GM18870 (cell line): ENCODE results near the gene RGS3.
"Not testable (repeated sequence)": the region's sequence is repeated elsewhere in the genome, so short reads cannot be mapped to it uniquely, and the experiment has no call there.

Experiments used
- ATAC-seq: cut with Tn5 transposase; IDR thresholded peaks from one replicate; pipeline ENCODE4 v1.9.1; 2021; ENCODE audit warnings: moderate library complexity; ENCODE audit not compliant: unreplicated experiment

The RGS3 gene

DNA sequence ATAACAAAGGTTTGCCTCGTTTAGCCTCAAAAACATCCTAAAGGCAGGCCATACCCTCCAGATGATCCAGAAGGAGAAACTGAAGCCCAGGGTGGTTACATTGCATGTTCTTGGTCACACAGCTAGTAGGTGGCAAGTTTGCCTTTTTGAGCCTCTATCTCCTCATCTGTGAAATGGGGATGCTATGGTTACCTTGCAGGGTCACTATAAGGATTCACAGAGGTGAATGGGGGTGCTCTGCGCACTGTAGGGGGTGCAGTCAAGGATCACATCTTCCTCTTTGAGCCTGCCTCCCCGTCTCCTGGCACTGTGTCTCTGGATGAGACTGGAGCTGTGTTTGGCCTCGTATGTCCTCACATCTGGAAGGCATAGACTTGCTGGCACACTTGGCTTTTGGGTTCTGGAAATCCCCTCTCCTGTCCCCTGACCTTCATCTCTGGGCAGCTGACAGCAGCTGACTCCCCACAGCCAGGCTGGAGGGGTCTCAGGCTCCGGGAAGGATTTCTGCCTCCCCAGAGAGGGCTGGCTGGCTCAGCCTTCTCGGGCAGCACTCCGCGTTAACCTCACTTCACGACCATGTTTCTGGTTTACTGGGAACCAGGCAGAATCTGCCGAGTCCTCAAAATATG is 167.7 kb downstream of the RGS3 start:
- no peak for ATAC-seq

DNA sequence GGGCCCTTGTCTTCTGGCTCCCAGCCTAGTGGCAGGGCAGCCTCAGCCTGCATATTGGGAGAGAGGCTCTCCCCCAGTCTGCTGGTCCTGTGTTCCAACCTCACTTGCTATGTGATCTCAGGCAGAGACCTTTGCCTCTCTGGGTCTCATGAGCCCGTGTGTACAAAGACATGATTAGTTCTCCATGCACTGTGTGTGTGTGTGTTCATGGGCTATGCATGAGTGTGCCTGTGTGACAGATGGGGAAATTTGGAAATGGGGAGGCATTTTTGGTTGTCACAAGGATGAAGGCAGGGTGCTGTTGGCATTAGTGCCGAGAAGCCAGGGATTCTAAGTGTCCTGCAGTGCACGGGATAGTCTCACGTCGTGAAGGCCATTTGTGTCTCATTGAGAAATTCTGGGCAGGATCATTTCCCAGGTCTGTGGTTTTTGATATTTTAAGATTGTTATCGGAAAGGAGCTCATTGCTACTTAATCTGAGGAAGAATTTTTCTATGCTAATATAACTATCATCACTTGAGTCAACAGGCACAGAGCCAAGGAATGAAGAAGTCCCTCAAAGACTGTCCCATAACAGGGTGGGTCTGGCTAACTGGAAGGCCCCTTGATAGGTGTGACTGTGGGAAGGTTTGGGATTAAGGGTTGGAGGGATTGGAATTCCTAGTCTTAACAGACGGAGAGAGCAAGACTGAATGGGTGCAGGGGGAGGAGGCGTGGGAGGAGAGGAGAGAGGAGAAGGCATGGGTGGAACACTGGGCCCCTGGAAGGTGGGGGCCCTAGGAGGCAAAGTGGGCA is 168.5 kb downstream of the RGS3 start:
- ATAC-seq: no peak

DNA sequence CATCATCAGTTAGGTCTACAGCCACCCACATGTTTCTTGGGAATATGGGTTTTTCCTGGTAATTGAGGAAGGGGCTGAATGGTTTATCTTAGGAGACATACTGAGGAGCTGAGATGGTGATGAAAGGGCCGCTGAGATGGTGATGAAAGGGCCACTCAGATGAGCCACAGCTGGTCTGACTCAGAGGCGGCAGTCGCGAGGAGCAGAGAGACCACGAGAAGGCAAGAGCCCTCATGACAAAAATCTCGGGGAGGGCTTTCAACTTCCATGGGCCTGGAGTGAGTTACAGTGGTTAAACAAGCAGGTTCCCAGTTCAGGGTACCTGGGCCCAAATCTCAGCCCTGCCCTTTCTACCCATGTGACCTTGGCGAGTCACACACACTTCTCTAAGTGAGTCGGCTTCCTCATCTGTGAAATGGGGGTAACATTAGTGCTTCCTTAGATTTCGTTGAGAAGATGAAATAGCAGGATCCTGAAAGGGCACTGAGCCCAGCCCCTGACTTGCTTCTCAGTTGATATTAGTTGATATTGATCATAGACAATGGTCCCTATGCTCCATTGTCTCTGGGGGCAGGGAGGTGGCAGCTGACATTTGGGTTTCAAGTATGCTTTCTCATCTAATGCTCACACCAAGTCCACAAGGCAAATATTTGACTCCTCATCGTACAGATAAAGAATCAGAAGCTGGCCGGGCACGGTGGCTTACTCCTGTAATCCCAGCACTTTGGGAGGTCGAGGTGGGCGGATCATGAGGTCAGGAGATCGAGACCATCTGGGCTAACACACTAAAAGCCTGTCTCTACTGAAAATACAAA is 169.5 kb downstream of the RGS3 start:
- ATAC-seq: no peak

DNA sequence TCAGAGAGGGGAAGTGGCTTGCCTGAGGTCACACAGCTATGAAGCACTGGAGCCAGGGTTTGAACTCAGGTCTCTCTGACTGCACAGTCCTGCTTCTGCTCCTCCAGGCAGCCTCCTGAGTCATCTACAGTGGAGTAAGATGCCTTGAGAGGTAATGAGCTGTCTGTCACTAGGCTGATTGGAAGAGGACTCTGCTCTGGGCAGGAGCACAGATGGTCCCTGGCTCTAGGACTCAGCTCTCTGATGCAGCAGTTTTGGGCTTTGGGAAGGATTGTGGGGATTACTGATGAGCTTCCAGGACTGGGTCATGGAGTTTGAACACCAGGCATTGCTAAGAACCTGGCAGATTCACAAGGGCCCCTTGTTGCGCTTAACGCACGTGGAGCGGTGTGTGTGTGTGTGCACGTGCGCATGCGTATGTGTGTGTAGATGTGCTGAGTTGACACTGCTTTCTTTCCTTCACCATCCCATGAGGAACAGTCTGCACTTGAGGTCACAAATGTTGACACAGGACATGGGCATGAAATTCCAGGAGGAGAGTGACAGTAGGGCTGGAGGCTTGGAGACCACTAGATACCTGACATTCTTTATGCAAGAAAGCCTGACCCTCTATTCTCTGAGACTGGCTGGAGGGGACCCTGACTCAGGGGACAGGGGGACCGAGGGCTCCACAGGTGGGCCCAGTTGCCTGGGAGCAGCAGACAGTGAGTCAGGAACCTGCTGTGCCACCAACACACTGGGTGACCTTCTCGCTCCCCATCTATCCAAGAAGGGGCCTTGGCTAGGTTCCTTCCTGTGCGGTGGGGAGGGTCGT is 170.5 kb downstream of the RGS3 start:
- ATAC-seq: no peak

DNA sequence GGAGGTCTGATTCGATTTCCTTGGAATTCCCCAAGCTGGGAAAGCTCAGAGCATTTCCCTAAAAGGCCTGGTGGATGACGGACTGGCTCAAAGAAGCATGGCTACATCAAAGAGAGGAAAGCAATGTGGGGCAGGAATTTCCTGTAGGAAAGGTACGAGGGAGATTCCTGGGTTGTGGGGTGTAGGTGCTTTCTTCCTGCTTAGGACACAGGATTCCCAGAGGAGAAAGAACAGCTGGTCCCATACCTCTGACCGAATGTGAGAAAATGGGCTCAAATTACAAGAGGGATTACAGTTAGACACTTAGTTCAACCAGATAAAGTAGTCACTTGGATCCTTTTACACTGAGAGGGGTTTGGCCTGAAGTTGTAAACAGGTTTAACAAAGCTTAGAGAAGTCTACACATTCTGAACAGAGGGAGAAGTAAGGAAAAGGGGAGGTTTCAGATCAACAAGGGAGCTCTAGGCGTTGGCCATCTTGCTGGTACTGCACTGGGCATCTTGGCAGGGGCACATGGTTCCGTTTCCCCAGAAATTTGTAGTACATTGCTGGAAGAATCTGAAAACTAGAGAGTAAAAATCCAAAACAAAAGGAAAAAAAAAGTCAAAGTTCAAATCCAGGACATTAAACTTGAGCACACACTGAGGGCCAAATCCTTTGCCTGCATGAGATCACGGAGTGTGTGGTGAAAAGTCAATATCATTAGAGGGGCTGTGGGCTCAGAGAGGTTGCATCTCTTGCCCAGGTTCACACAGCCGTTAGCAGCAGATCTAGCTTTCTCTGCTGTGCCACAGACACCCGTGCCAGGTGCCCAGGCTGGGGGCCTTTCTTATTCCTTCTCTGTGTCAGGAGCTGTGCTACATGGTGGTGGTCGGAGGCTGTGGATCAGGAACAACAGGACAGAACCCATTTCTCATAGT is 171.3 kb downstream of the RGS3 start:
- ATAC-seq: no peak

DNA sequence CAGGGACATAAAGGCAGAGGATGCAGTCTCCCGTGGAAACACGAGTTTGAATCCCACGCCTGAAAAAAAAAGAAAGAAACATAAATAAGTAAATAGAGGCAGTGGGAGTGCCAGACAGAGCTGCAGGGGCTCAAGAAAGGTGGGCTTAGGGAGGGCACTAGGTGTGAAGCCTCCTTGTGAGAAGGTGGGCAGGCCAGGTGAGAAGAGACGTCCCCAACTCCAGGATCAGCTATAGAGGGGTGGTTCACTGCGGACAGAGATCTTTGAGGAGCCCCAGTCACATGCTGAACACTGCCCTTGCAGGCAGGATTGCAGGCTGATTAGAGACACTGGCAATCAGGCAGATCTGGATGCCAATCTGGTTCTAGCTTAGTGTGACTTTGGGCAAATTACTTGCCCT is 172.1 kb downstream of the RGS3 start:
- ATAC-seq: no peak

DNA sequence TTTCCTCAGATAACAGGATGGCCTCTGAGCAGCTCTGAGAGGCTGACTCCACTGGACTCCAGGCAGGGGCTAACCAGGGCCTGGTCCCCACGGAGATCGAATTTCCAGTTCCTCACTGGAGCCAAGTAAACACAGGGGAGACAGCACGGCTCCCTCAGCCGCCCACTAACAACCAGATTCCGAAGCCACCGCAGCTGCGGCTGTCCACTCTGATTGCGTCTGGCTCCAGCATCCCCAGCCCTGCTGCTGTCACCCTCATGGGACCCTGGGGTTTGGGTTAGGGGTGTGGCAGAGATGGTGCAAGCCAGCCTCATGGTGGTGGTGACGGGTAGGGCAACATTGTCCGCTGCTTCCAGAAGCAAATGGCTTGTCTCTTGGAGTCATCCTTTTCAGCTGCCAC is 172.6 kb downstream of the RGS3 start:
- ATAC-seq: no peak

DNA sequence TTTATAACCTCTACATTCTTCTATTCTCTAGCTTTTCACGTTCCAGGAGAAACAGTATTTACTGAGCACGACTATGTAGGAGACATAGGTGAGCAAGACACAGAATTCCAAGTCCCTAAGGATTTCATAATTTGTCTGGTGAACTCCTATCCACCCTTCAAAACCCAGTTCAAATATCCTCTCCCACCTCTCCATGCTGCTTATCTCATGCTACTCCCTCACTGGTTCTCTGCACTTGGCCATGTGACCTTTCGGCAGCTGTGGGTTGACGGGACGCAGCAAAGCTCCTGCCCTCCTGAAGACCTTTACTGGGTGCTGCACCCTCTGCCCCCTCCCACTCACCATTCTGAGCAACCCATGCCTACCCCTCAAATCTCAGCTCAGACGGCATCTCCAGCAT is 173.2 kb downstream of the RGS3 start:
- no peak for ATAC-seq

DNA sequence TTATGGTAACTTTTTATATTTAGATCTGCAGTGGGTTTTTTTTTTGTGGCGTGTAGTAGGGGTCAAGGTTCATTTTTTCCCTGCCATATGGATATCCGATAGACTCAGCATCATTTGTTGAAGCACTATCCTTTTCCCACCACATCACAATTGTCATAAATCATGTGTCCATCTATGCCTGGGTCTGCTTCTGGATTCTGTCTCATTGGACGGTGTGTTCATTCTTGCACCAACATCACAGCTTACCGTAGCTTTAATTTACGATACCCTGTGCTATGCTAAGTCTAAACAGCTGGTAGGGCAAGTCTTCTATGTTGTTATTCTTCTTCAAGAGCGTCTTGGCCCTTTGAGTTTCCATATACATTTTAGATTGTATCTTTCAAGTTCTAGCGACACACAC is 175.0 kb downstream of the RGS3 start:
- no peak for ATAC-seq

DNA sequence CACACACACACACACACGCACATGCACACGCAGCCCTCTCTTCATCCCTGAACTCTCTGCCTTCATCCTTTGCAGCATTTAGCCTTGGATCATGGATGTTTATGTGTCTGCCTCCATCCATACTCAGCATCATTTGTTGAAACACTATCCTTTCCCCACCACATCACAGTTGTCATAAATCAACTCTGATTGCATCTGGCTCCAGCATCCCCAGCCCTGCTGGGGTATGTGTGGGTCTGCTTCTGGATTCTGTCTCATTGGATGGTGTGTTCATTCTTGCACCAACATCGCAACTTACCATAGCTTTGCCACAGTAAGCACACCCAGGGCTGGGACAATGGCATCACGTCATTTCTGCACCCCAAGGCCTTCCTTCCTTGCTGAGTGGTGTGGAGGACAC is 175.4 kb downstream of the RGS3 start:
- no peak for ATAC-seq

DNA sequence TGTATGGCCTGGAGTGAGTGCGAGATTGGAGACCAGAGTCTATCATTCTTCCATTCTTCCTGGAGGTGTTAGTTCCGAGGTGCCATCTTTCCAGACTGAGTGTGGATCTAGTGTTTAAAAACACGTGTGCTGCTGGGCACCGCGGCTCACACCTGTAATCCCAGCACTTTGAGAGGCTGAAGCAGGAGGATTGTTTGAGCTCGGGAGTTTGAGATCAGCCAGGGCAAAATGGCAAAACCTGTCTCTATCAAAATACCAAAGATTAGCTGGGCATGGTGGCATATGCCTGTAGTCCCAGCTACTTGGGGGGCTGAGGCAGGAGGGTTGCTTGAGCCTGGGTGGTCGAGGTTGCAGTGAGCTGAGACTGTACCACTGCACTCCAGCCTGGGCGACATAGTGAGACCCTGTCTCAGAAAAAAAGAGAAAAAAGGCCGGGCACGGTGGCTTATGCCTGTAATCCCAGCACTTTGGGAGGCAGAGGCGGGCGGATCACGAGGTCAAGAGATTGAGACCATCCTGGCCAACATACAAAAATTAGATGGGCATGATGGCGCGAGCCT is 176.0 kb downstream of the RGS3 start:
- not testable (repeated sequence) for ATAC-seq

DNA sequence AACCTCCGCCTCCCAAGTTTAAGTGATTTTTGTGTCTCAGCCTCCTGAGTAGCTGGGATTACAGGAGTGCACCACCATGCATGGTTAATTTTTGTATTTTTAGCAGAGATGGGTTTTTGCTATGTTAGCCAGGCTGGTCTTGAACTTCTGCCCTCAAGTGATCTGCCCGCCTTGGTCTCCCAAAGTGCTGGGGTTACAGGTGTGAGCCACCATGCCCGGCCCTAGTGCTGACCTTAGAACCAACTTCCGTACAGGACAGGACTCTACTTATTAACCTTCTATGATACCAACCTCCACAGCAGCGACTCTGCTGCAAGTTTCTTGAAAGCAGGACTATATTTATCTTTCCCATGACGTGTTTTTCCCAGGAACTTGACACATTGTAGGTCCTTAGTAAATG is 176.9 kb downstream of the RGS3 start:
- ATAC-seq: no peak

DNA sequence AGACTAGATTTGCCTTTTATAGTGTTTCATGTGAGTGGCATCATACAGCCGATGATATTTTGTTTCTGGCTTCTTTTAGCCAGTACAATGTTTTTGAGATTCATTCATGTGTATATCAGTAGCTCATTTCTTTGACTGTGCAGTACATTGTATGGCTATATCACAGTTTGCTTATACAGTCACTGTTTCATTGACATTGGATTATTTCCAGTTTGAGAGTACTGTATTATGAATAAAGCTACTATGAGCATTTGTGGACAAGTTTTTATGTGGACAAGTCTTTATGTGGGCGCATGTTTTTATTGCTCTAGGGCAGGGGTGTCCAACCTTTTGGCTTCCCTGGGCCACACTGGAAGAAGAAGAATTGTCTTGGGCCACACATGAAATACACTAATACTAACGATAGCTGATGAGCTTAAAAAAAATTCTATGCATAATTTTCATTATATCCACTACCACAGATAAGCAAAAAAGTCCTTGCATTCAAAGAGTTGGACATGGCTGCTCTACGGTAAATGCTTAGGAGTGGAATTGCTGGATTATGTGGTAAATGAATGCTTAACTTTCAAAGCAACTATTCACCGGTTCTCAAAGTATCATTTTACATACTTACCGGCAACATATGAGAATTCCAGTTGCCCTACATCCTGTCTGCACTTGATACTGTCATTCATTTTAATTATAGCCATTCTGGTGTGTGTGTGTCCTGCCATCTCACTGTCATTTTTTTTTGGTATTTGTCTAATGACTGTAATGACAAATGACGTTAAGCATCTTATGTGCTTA is 177.8 kb downstream of the RGS3 start:
- ATAC-seq: no peak

DNA sequence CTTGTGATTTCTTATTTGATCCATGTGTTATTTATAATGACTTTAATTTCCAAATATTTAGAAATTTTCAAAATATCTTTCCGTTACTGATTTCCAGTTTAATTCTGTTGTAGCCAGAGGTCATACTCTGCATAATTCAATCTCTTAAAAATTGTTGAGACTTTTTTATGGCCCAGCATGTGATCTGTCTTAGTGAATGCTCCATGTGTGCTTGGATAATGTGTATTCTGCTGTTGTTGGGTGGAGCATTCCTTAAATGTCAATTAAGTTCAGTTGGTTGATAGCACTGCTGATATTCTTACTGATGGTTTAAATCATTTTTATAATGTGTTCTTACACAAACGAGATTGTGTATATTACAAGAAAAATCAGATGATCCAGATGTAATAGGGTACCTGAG is 180.8 kb downstream of the RGS3 start:
- ATAC-seq: no peak

DNA sequence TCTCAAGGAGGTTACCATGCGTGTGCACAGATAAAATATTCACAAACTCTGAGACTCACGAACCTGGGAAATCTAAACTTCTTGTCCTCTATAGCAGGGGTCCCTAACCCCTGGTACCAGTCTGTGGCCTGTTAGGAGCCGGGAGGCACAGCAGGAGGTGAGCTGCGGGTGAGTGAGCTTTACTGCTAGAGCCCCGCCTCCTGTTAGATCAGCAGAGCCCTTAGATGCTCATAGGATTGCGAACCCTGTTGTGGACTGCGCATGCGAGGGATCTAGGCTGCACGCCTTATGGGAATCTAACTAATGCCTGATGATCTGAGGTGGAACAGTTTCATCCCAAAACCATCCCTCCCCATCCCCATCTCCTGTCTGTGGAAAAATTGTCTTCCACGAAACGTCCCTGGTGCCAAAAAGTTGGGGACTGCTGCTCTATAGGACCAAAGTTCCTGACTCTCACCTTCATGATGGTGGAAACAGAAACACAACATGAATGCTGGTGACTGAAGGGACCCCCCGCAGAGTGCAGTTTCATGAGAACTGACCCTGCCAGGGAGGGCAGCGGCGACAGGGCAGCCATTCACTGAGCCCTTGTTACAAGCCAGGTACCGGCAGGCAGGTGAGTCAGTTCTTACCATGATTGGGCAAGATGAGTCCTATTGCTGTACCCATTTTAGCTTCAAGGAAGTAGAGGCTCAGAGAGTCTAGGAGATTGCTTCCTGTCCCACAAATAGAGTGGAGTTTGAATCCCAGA is 181.9 kb downstream of the RGS3 start:
- no peak for ATAC-seq

DNA sequence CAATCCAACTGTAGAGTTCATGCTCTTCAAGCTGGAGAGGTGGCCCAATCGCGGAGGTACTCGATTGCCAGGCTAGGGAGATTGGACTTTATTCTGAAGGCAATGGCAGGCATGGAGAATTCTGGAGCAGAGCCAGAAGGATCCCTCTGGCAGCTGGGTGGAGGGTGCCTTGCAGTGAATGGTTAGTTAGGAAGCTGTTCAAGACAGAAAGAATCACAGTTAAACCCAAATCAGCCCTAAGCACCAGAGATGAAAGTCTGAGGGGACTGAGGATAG is 182.4 kb downstream of the RGS3 start:
- no peak for ATAC-seq

DNA sequence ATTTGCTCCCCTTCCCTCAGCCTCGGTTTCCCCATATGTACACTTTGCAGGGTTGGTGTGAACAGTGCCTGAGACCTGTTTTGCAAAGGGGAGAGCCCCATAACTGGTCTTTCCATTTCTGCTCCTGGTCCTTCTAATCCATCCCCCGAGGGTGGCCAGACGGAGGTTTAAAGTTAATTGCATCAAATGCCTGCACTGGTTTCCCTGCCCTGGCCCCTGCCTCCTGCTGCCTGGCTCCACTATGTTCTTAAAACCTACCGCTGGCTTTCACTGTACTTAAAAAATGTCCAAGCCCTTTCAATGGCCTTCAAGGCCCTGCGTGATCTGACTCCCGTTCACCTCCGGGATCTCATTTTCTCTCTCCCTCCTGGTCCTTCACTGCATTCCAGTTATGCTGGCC is 183.0 kb downstream of the RGS3 start:
- no peak for ATAC-seq
